Natural killer cell (primary cell): Measurements from ENCODE around the gene CTNS. TPM values are rescaled to one million over a fixed set of nuclear protein-coding genes. Genes with fewer than 3 reads are reported as not detected.

Experiments used
- ATAC-seq, 3 donors: fragments of 150-1000 bp in 2 of 3; fragments of 200-7000 bp in 1 of 3; cut with Tn5 transposase; 1 replicate in 1 of 3; 2 replicates in 2 of 3; pipeline ENCODE4 v1.10.0; 2021; ENCODE audit warnings: mild to moderate bottlenecking in 2 of 3, moderate library complexity in 2 of 3
- DNase-seq, 2 donors: peaks; one replicate each; pipeline versions ENCODE4 v3.0.0 to v3.0.0-alpha.2; 2013 to 2021; ENCODE audit warnings: mixed read lengths in 1 of 2
- H3K27ac ChIP-seq: one replicate; pipeline ENCODE4 v1.5.1; 2013; ENCODE audit warnings: mild to moderate bottlenecking, low read length
- H3K27me3 ChIP-seq: one replicate; pipeline ENCODE4 v1.6.1; 2013; ENCODE audit warnings: low read length; ENCODE audit not compliant: control insufficient read depth, insufficient read depth
- H3K36me3 ChIP-seq: one replicate; pipeline ENCODE4 v1.6.1; 2013; ENCODE audit warnings: low read length; ENCODE audit not compliant: control insufficient read depth, insufficient read depth
- H3K4me1 ChIP-seq: one replicate; pipeline ENCODE4 v1.6.1; 2013; ENCODE audit warnings: low read length; ENCODE audit not compliant: control insufficient read depth, insufficient read depth
- H3K4me3 ChIP-seq: one replicate; pipeline ENCODE4 v1.5.1; 2013; ENCODE audit warnings: low read length
- H3K9me3 ChIP-seq: one replicate; pipeline ENCODE4 v1.6.1; 2013; ENCODE audit warnings: low read length; ENCODE audit not compliant: control insufficient read depth, insufficient read depth
- H3K27ac Mint-ChIP-seq, 2 donors: one replicate each; pipeline ENCODE4 v1.8.0; 2022; ENCODE audit warnings: mild to moderate bottlenecking in 2 of 2, mixed read lengths in 2 of 2, moderate library complexity in 1 of 2
- H3K27me3 Mint-ChIP-seq, 2 donors: one replicate each; pipeline ENCODE4 v1.8.0; 2022; ENCODE audit warnings: low read depth in 2 of 2, mixed read lengths in 2 of 2
- H3K36me3 Mint-ChIP-seq: one replicate; pipeline ENCODE4 v1.8.0; 2022; ENCODE audit warnings: mixed read lengths
- H3K4me1 Mint-ChIP-seq, 2 donors: one replicate each; pipeline ENCODE4 v1.8.0; 2022; ENCODE audit warnings: mixed read lengths in 2 of 2
- H3K4me3 Mint-ChIP-seq: one replicate; pipeline ENCODE4 v1.8.0; 2022; ENCODE audit warnings: mild to moderate bottlenecking, moderate library complexity, mixed read lengths
- H3K9me3 Mint-ChIP-seq, 2 donors: one replicate each; pipeline ENCODE4 v1.8.0; 2022; ENCODE audit warnings: mixed read lengths in 2 of 2
- WGBS: methylation state at CpG from one replicate; pipeline ENCODE4 v1.1.7; 2013; ENCODE audit warnings: missing lambda C conversion rate; ENCODE audit not compliant: insufficient coverage; 5-methylcytosine and 5-hydroxymethylcytosine counted together
- intact Hi-C: fragments of 100-400 bp; cut with micrococcal nuclease; formaldehyde crosslinking; loops from one replicate; pipeline ENCODE4 v1.14.2; 2022
- total RNA-seq, 4 donors: library from RNA; stranded (reverse); fragments of 120-200 nt in 1 of 4; gene quantifications; one replicate each; pipeline versions ENCODE4 v1.2.3 to v1.2.4, GENCODE V29; 2013 to 2022
- TF ChIP-seq, protein P1 (sequence below): fragments of 200-600 bp; IDR thresholded peaks from one replicate; pipeline ENCODE4 v1.8.0; 2022; ENCODE audit warnings: antibody characterized with exemption

Gene CTNS
- total RNA-seq, 3 donors from 2014 or later (not counting 1 experiment from before 2014, with no cell fraction given) = 7.6 to 24.2 (median 9.6) TPM

DNA sequence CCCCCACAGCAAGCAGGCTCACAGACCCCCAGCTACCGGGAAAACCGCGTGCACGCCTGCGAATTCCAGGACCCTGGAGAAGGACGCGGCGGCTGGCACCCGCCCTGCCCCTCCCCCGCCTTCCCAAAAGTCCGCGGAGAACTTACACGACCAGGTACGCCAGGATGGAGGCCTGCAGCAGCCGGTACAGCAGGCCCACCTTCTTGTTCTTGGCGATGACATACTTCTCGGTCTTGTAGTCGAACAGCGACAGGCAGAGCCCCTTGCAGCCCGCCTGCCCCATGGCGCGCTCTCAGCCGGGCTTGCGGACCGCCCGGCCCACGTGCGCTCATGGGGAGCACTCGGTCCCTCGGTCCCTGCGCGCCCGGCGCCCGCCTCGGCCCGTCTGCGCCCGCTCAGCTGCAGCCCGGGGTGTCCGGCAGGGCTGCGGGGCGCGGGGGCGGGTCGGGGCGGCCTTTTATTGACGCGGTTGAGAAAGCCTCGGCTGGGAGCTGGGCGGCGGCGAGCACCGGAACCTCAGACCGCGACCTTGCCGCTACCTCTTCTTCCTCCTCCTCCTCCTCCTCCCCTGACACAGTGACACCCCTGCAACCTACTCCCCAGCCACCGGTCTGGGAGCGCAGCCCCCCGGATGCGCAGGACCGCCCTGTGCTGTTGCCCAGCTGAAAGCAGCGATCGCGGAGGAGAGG is 59.3 kb downstream of the CTNS start, which contains the start of gene P2RX5:
P2RX5 (minus strand) TSS at position 433 of the 689 bp plus-strand sequence; CDS start at position 283, 150 bp downstream.
- Mint-ChIP-seq H3K9me3 (no peaks in the 10 kb centered on the region), H3K27ac (peak within 1 kb of the TSS in 1 of 2 donors; percentile 79), H3K27me3 (peaks cover 0 to 5% of the 10 kb centered on the region in 2 donors), H3K4me3 (peak within 1 kb of the TSS; percentile 80), H3K36me3 (no peaks in the 10 kb centered on the region), H3K4me1 (peaks cover 12 to 36% of the 10 kb centered on the region in 2 donors)
- peaks cover 3% of the 10 kb centered on the region for H3K27me3 ChIP-seq
- peak within 1 kb of the TSS; percentile 52 for H3K27ac ChIP-seq
- DNase-seq (peak; percentile 29 to 63), ATAC-seq (peak; percentile 46 to 61 (median 52))
- TF ChIP-seq, protein P1, sequence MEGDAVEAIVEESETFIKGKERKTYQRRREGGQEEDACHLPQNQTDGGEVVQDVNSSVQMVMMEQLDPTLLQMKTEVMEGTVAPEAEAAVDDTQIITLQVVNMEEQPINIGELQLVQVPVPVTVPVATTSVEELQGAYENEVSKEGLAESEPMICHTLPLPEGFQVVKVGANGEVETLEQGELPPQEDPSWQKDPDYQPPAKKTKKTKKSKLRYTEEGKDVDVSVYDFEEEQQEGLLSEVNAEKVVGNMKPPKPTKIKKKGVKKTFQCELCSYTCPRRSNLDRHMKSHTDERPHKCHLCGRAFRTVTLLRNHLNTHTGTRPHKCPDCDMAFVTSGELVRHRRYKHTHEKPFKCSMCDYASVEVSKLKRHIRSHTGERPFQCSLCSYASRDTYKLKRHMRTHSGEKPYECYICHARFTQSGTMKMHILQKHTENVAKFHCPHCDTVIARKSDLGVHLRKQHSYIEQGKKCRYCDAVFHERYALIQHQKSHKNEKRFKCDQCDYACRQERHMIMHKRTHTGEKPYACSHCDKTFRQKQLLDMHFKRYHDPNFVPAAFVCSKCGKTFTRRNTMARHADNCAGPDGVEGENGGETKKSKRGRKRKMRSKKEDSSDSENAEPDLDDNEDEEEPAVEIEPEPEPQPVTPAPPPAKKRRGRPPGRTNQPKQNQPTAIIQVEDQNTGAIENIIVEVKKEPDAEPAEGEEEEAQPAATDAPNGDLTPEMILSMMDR = no peak
- peak within 1 kb of the TSS; percentile 60 for H3K4me3 ChIP-seq
- H3K9me3 ChIP-seq = no peaks in the 10 kb centered on the region
- intact Hi-C loops = loop anchor here (2.0 kb wide), 1 partner anchor 15 kb away; no protein-coding TSS in a partner anchor
- under 1% methylated on average over 57 of the region's 65 CpGs for WGBS
- H3K36me3 ChIP-seq = peaks cover 2% of the 10 kb centered on the region
- peaks cover 52% of the 10 kb centered on the region for H3K4me1 ChIP-seq

DNA sequence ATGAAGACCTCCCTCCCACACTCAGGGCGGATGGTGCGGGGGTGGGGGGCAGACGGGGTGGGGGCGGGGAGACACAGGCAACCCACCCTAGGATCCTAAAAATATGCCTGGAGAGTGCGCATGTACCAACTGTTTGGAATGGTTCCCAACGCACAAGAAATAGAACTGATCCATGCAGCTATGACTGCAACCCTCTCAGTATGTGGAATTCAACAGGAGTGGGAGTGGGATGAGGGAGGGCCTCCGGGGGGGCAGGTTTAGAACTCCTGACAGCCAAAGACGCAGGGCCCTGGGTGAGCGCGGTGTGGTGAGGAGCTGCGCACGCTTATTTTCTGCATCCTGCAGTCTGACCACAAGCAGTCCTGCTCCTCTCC is 60.5 kb downstream of the CTNS start:
- intact Hi-C loops = no loop called here
- TF ChIP-seq, protein P1 = no peak
- ATAC-seq (no peak), DNase-seq (no peak)
- Histone ChIP-seq H3K4me3 (no peak overlapping the region), H3K36me3 (no peaks in the 10 kb centered on the region), H3K27ac (no peak overlapping the region), H3K4me1 (peaks cover 42% of the 10 kb centered on the region), H3K9me3 (no peaks in the 10 kb centered on the region), H3K27me3 (no peaks in the 10 kb centered on the region)
- Mint-ChIP-seq H3K4me1 (peaks cover 12 to 33% of the 10 kb centered on the region in 2 donors), H3K36me3 (no peaks in the 10 kb centered on the region), H3K4me3 (no peak overlapping the region), H3K9me3 (no peaks in the 10 kb centered on the region), H3K27ac (no peak overlapping the region), H3K27me3 (no peaks in the 10 kb centered on the region)
- 88% methylated on average over 9 of the region's 12 CpGs for WGBS

DNA sequence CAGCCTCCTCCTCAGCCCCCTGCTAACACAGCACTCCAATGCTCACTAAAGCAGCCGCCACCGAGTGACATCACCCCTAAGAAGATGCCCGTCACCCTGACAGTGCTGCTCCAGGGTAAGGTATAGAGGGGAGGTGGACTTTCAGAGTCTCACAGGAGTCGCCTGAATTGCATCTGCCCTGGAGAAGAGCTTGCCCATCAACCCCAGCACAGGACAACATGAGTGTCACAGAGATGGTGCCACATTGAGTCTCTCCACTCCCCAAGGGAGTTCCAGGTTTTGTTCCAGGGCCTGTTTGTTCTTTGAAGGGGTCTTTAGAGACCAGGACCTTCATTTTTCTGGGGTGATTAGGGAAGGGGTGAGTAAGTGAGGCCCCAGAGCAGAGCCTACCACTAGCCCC is 61.6 kb downstream of the CTNS start:
- Mint-ChIP-seq H3K9me3 (no peaks in the 10 kb centered on the region), H3K4me1 (peaks cover 12 to 33% of the 10 kb centered on the region in 2 donors), H3K27me3 (no peaks in the 10 kb centered on the region), H3K4me3 (no peak overlapping the region), H3K36me3 (no peaks in the 10 kb centered on the region), H3K27ac (no peak overlapping the region)
- no peaks in the 10 kb centered on the region for H3K9me3 ChIP-seq
- intact Hi-C loops = no loop called here
- 98% methylated on average over 4 of the region's 4 CpGs for WGBS
- DNase-seq (no peak), ATAC-seq (no peak)
- no peaks in the 10 kb centered on the region for H3K27me3 ChIP-seq
- H3K4me1 ChIP-seq = peaks cover 36% of the 10 kb centered on the region
- TF ChIP-seq, protein P1 = no peak
- no peaks in the 10 kb centered on the region for H3K36me3 ChIP-seq
- H3K4me3 ChIP-seq = no peak overlapping the region
- H3K27ac ChIP-seq = no peak overlapping the region
